HCT116 (cell line): Measurements from ENCODE around the gene MBD3. TPM values are rescaled to one million over a fixed set of nuclear protein-coding genes. Genes with fewer than 3 reads are reported as not detected.

Source experiments
- ATAC-seq: fragments of 200-7000 bp; cut with Tn5 transposase; 2 replicates; pipeline ENCODE4 v1.9.1; 2020; ENCODE audit warnings: mild to moderate bottlenecking, moderate library complexity
- BruUV-seq: library from RNA; stranded (reverse); fragments of 400-500 nt; replicated peaks from 2 replicates; lab custom pipeline; 2021; lab: Mats Ljungman, UMichigan
- CTCF ChIA-PET: fragments of 300-600 bp; sonication (Branson Sonifier 250); formaldehyde crosslinking; loops from one replicate; lab custom pipeline; 2021; ENCODE audit warnings: antibody characterized with exemption; lab: Charles Lee
- POLR2A ChIA-PET: fragments of 300-600, 350-600 bp; sonication (Branson Sonifier 250); formaldehyde crosslinking; loops from one replicate; lab custom pipeline; 2021; ENCODE audit warnings: antibody characterized with exemption; lab: Charles Lee
- RAD21 ChIA-PET, 2 experiments: fragments of 300-600 bp; sonication (Branson Sonifier 250); formaldehyde crosslinking; loops; one replicate each; lab custom pipeline; 2023; ENCODE audit warnings: low total read pairs in 2 of 2; ENCODE audit not compliant: uncharacterized antibody in 2 of 2, unreplicated experiment in 2 of 2, low non-redundant PET in 1 of 2; lab: Charles Lee
- DNase-seq: peaks from one replicate; pipeline ENCODE4 v3.0.0-alpha.2; 2010; ENCODE audit warnings: low read depth, low spot score
- H2AFZ ChIP-seq: fragments of 200-600 bp; shearing (Covaris generic), sonication (generic); 2 replicates; pipeline ENCODE4 v1.6.1; 2017; ENCODE audit warnings: low read depth, mixed run types, mixed read lengths, antibody characterized with exemption, low read length; ENCODE audit not compliant: poor library complexity, severe bottlenecking
- H3K27ac ChIP-seq: 2 replicates; pipeline ENCODE4 v1.5.1; 2012; ENCODE audit warnings: low read depth, low read length
- H3K27me3 ChIP-seq: fragments of 200-600 bp; sonication (generic); 2 replicates; pipeline ENCODE4 v1.6.1; 2016; ENCODE audit warnings: mixed run types, low read length, mixed read lengths; ENCODE audit not compliant: insufficient read depth
- H3K36me3 ChIP-seq, 2 experiments: fragments of 200-500 bp in 1 of 2; fragments of 200-600 bp in 1 of 2; sonication (Bioruptor generic) in 1 of 2; sonication (generic) in 1 of 2; 2 replicates each; pipeline versions ENCODE4 v1.5.1 to v1.6.1; 2014 to 2016; ENCODE audit warnings: low read length in 2 of 2, inconsistent platforms in 1 of 2, mixed read lengths in 1 of 2, mixed run types in 1 of 2; ENCODE audit not compliant: insufficient read depth in 2 of 2, control insufficient read depth in 1 of 2
- H3K4me1 ChIP-seq, 2 experiments: fragments of 200-600 bp in 1 of 2; sonication (generic) in 1 of 2; 2 replicates each; pipeline versions ENCODE4 v1.5.1 to v1.6.1; 2012 to 2017; ENCODE audit warnings: low read length in 2 of 2, inconsistent platforms in 1 of 2, mild to moderate bottlenecking in 1 of 2, mixed read lengths in 1 of 2, mixed run types in 1 of 2, moderate library complexity in 1 of 2; ENCODE audit not compliant: insufficient read depth in 2 of 2, control insufficient read depth in 1 of 2
- H3K4me2 ChIP-seq: fragments of 200-600 bp; sonication (generic); 2 replicates; pipeline ENCODE4 v1.6.1; 2017; ENCODE audit warnings: mixed run types, low read length, mixed read lengths
- H3K4me3 ChIP-seq, 2 experiments: fragments of 200-600 bp in 1 of 2; sonication (generic) in 1 of 2; replicated peaks in 1 of 2; 2 replicates each; pipeline ENCODE4 v1.5.1; 2011 to 2016; ENCODE audit warnings: low read length in 2 of 2, control low read depth in 1 of 2, low read depth in 1 of 2, mild to moderate bottlenecking in 1 of 2, mixed read lengths in 1 of 2, mixed run types in 1 of 2
- H3K79me2 ChIP-seq: fragments of 200-600 bp; sonication (generic); 2 replicates; pipeline ENCODE4 v1.6.1; 2017; ENCODE audit warnings: mild to moderate bottlenecking, mixed run types, low read length, moderate library complexity, mixed read lengths; ENCODE audit not compliant: insufficient read depth
- H3K9ac ChIP-seq: fragments of 200-600 bp; sonication (generic); 2 replicates; pipeline ENCODE4 v1.6.1; 2016; ENCODE audit warnings: low read length, mixed read lengths
- H3K9me2 ChIP-seq: fragments of 200-600 bp; sonication (generic), shearing (Covaris generic); 2 replicates; pipeline ENCODE4 v1.6.1; 2017; ENCODE audit warnings: mixed run types, mild to moderate bottlenecking, moderate library complexity; ENCODE audit not compliant: insufficient read depth
- H3K9me3 ChIP-seq, 2 experiments: fragments of 200-500 bp in 1 of 2; fragments of 200-600 bp in 1 of 2; sonication (Bioruptor generic) in 1 of 2; sonication (generic) in 1 of 2; 2 replicates each; pipeline ENCODE4 v1.6.1; 2014 to 2017; ENCODE audit warnings: low read length in 2 of 2, mixed read lengths in 2 of 2, inconsistent platforms in 1 of 2, low read depth in 1 of 2, mild to moderate bottlenecking in 1 of 2, mixed run types in 1 of 2, moderate library complexity in 1 of 2; ENCODE audit not compliant: control insufficient read depth in 1 of 2, insufficient read depth in 1 of 2
- H4K20me1 ChIP-seq: fragments of 200-600 bp; sonication (generic), shearing (Covaris generic); 2 replicates; pipeline ENCODE4 v1.6.1; 2017; ENCODE audit warnings: mixed run types, mild to moderate bottlenecking, moderate library complexity; ENCODE audit not compliant: insufficient read depth
- ELF1 ChIP-seq: IDR thresholded peaks from 2 replicates; pipeline ENCODE4 v1.6.1; 2012; ENCODE audit warnings: low read depth, borderline replicate concordance
- EZH2 ChIP-seq: fragments of 200-600 bp; sonication (generic); IDR thresholded peaks from 2 replicates; pipeline ENCODE4 v1.6.1; 2017; ENCODE audit warnings: antibody characterized with exemption, mixed run types
- FOSL1 ChIP-seq: IDR thresholded peaks from 2 replicates; pipeline ENCODE4 v1.6.1; 2012; ENCODE audit warnings: low read depth
- REST ChIP-seq: IDR thresholded peaks from 2 replicates; pipeline ENCODE4 v1.6.1; 2012; ENCODE audit warnings: low read depth
- SRF ChIP-seq: IDR thresholded peaks from 2 replicates; pipeline ENCODE4 v1.6.1; 2012; ENCODE audit warnings: low read depth
- TCF7L2 ChIP-seq: IDR thresholded peaks from 2 replicates; pipeline ENCODE4 v1.7.0; 2011; ENCODE audit warnings: borderline replicate concordance, inconsistent platforms; ENCODE audit not compliant: insufficient read depth, insufficient read length; ENCODE audit errors: extremely low read depth
- ZBTB33 ChIP-seq: IDR thresholded peaks from 2 replicates; pipeline ENCODE4 v1.6.1; 2011; ENCODE audit warnings: mild to moderate bottlenecking, low read length, moderate library complexity; ENCODE audit not compliant: insufficient replicate concordance; ENCODE audit errors: extremely low read depth
- ZFX ChIP-seq: fragments of 450-650 bp; IDR thresholded peaks from 2 replicates; pipeline ENCODE4 v1.6.1; 2017
- intact Hi-C: fragments of 100-400 bp; cut with micrococcal nuclease; formaldehyde crosslinking; loops from 2 replicates; pipeline ENCODE4 v1.10.0; 2022
- total RNA-seq: library from RNA; stranded (reverse); gene quantifications from one replicate; pipeline ENCODE4 v1.2.1, GENCODE V29; 2021; ENCODE audit not compliant: unreplicated experiment

The MBD3 gene
- total RNA-seq, 1 experiment from 2014 or later, result 85.7 TPM

GRCh38 chr19:1572795-1573194 lies 19.9 kb downstream of the MBD3 start:
- Histone ChIP-seq H3K79me2 (no peaks in the 10 kb centered on the region), H3K27ac (no peak overlapping the region), H3K9me2 (no peaks in the 10 kb centered on the region), H3K4me2 (no peak overlapping the region), H3K27me3 (no peaks in the 10 kb centered on the region), H2AFZ (no peak overlapping the region), H3K4me1 (peaks cover 5 to 7% of the 10 kb centered on the region in 2 experiments; a peak in 2 of 4 replicates), H4K20me1 (no peaks in the 10 kb centered on the region), H3K9me3 (no peaks in the 10 kb centered on the region), H3K36me3 (no peaks in the 10 kb centered on the region), H3K9ac (no peak overlapping the region), H3K4me3 (no peak overlapping the region)
- TF ChIP-seq SRF (no peak), FOSL1 (no peak), ELF1 (no peak), ZFX (no peak), REST (no peak), TCF7L2 (no peak), ZBTB33 (no peak), EZH2 (no peak)
- intact Hi-C loops, result no loop called here
- BruUV-seq, result no TSS peak
- ChIA-PET CTCF (no interaction called here), RAD21 (no interaction called here), POLR2A (no interaction called here)
- no peak for DNase-seq
- ATAC-seq, result no peak
